ENCODE results near the gene RGL3.

GRCh38 chr19:11450570-11451326, 31.6 kb upstream of the RGL3 start:
- TF ChIP-seq EZH2 (IDR thresholded peaks at IDR 0.05; ENCODE audit: borderline replicate concordance, low read length), result no peak
- TF ChIP-seq, protein P1, sequence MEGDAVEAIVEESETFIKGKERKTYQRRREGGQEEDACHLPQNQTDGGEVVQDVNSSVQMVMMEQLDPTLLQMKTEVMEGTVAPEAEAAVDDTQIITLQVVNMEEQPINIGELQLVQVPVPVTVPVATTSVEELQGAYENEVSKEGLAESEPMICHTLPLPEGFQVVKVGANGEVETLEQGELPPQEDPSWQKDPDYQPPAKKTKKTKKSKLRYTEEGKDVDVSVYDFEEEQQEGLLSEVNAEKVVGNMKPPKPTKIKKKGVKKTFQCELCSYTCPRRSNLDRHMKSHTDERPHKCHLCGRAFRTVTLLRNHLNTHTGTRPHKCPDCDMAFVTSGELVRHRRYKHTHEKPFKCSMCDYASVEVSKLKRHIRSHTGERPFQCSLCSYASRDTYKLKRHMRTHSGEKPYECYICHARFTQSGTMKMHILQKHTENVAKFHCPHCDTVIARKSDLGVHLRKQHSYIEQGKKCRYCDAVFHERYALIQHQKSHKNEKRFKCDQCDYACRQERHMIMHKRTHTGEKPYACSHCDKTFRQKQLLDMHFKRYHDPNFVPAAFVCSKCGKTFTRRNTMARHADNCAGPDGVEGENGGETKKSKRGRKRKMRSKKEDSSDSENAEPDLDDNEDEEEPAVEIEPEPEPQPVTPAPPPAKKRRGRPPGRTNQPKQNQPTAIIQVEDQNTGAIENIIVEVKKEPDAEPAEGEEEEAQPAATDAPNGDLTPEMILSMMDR (IDR thresholded peaks at IDR 0.05; ENCODE audit: low read length), result no peak

Measured in OCI-LY1 (cell line).